ENCODE measurements around the gene CDC23.
"Not testable (repeated sequence)": the region's sequence is repeated elsewhere in the genome, so short reads cannot be mapped to it uniquely, and the experiment has no call there.

The CDC23 gene

DNA sequence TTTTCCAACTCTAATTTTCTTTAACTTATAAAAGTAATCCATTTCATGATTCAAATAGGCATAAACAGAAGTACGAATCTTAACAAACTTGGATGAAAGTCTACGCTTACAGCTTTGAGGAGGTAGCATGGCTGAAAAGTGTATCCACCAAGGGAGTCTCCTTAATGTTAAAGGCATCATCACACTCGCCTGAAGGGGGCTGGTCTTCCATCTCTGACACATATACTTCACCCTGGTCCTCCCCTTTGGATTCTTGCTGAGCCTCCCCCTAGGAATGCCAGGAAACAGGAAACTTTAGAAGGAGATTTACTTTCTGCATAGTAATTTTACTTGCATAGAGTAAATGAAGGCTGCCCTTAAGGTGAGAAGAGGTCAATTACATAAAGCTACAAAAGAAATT lies 63.6 kb downstream of the CDC23 start:
- DNase-seq, result no peak
- H3K27me3 Mint-ChIP-seq, result no peaks in the 10 kb centered on the region
- no peak overlapping the region for H3K4me3 Mint-ChIP-seq
- H3K27ac Mint-ChIP-seq, result no peak overlapping the region
- H3K9me3 Mint-ChIP-seq, result no peaks in the 10 kb centered on the region
- no peaks in the 10 kb centered on the region for H3K4me1 Mint-ChIP-seq (ENCODE audit: low read depth in 2 of 2)
- H3K36me3 Mint-ChIP-seq (ENCODE audit: insufficient read depth), result no peaks in the 10 kb centered on the region
- no peak for ATAC-seq (replicated peaks)

DNA sequence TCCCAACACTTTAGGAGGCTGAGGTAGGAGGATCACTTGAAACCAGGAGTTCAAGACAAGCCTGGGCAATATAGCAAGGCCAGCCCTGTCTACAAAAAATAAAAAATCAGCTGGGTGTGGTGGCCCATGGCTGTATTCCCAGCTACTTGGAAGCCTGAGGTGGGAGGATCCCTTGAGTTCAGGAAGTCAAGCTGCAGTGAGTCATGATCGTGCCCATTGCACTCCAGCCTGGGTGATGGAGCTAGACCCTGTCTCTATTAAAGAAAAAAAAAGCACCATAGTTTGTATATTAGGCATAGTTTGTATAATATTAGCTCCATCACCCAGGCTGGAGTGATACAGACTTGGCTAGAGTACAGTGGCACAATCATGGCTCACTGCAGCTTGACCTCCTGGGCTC lies 64.3 kb downstream of the CDC23 start:
- no peak overlapping the region for H3K4me3 Mint-ChIP-seq
- no peaks in the 10 kb centered on the region for H3K4me1 Mint-ChIP-seq (ENCODE audit: low read depth in 2 of 2)
- no peak overlapping the region for H3K27ac Mint-ChIP-seq
- no peaks in the 10 kb centered on the region for H3K27me3 Mint-ChIP-seq
- no peaks in the 10 kb centered on the region for H3K36me3 Mint-ChIP-seq (ENCODE audit: insufficient read depth)
- ATAC-seq (replicated peaks) (no peak), DNase-seq (no peak)
- no peaks in the 10 kb centered on the region for H3K9me3 Mint-ChIP-seq

DNA sequence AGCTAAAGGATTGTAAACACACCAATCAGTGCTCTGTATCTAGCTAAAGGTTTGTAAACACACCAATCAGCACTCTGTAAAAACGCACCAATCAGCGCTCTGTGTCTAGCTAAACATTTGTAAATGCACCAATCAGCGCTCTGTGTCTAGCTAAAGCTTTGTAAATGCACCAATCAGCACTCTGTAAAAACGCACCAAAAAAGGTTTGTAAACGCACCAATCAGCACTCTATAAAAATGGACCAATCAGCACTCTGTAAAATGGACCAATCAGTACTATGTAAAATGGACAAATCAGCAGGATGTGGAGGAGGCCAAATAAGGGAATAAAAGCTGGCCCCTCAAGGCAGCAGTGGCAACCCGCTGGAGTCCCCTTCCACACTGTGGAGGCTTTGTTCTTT lies 69.5 kb downstream of the CDC23 start:
- not testable (repeated sequence) for H3K27ac Mint-ChIP-seq; H3K4me1 Mint-ChIP-seq (ENCODE audit: low read depth in 2 of 2); H3K9me3 Mint-ChIP-seq; DNase-seq; H3K36me3 Mint-ChIP-seq (ENCODE audit: insufficient read depth); H3K4me3 Mint-ChIP-seq; ATAC-seq (replicated peaks); H3K27me3 Mint-ChIP-seq

DNA sequence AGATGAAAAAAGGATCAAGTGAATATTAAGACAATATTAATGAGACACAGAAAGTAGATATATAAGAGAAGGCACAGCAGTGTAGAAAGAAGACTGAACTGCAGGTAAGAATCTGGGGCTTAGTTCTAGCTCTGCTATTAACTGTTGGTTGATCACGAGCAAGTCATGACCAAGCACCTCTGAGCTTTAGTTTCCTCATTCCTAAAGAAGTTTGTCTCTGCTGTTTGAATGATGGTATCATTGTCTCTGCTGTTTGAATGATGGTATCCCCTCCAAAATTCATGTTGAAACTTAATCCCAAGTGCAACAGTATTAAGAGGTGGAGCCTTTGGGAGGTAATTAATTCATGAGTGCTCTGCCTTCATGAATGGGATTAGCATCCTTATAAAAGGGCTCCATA lies 71.4 kb downstream of the CDC23 start:
- Mint-ChIP-seq H3K9me3 (no peaks in the 10 kb centered on the region), H3K36me3 (ENCODE audit: insufficient read depth) (no peaks in the 10 kb centered on the region), H3K4me3 (no peak overlapping the region), H3K27ac (no peak overlapping the region), H3K27me3 (peaks cover 15 to 25% of the 10 kb centered on the region in 2 donors), H3K4me1 (ENCODE audit: low read depth in 2 of 2) (no peaks in the 10 kb centered on the region)
- ATAC-seq (replicated peaks), result no peak
- DNase-seq, result no peak

DNA sequence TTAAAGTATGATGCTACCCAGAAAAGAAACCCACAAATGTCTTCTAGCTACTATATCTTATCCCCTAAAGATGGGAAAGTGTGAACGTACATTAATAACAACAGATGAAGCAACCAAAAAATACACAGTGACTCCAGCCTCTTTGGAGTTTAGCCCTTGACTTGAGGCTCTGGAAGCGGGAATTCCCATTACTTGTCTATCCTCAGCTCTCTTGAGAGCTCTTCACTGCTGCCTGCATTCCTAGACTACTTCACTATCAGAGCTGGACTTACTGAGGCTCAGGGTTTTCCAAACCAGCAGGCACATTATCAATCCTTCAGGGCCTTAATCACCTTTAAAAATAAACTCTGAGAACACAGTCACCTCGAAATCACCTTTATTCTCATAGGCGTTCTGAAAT lies 72.9 kb downstream of the CDC23 start:
- Mint-ChIP-seq H3K4me3 (no peak overlapping the region), H3K4me1 (ENCODE audit: low read depth in 2 of 2) (no peaks in the 10 kb centered on the region), H3K27ac (no peak overlapping the region), H3K36me3 (ENCODE audit: insufficient read depth) (no peaks in the 10 kb centered on the region), H3K27me3 (peaks cover 24 to 38% of the 10 kb centered on the region in 2 donors), H3K9me3 (no peaks in the 10 kb centered on the region)
- DNase-seq (no peak), ATAC-seq (replicated peaks) (no peak)

DNA sequence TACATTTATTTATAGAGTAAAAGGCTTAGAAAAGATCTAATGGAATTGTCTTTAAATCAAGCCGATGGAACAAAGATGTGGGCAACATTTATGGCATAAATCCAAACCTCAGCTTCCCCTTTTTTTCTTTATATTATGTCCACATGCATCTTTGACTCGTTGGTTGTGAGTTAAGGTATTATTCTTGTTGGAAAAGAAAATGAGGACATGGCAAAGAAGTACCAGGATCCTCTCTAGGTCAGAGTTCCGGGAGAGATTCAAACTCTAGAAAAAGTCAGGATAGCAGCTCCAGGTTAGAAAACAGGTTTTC lies 73.4 kb downstream of the CDC23 start:
- ATAC-seq (replicated peaks), result no peak
- Mint-ChIP-seq H3K27me3 (peaks cover 24 to 38% of the 10 kb centered on the region in 2 donors), H3K36me3 (ENCODE audit: insufficient read depth) (peaks cover under 1% of the 10 kb centered on the region), H3K9me3 (no peaks in the 10 kb centered on the region), H3K27ac (no peak overlapping the region), H3K4me1 (ENCODE audit: low read depth in 2 of 2) (no peaks in the 10 kb centered on the region), H3K4me3 (no peak overlapping the region)
- DNase-seq, result no peak

DNA sequence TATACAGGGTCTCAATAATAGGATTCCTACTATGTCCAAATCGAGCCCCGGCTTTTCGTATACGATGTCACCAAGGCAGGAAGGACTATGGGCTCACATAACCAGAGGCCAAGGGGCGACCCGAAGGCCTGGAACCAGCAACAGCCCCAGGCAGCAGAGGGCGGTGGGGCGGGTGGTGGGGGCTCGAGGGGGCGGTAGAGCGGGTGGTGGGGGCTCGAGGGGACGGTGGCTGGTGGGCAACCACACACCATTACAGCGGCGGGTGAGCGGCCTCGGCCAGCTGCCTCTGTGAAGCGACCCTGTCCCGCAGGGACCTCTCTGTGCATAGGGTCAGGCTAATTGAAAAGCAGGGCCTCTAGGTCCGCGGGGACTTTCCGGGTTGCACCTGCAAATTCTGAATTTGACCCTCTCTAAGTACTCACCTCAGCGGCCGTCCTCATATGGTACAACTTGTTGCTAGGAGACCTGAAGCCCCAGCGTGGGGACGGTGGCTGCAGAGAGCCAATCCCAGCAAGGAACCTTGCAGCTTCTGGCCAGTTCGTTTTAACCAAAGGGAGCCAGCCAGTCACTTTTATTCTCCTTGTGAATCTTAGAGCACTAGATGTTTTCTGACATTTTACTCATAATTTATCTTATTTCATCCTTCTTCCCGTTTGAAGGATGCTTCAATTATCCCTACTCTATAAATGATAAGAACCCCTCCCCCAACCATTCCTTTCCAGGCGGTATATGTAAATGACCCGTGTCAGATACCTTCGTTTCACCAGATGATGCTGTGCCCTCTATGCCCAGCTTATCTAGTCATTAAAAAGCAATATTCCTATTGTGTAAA lies 74.0 kb downstream of the CDC23 start, which contains the start of gene NME5:
Gene NME5 (minus strand): TSS at position 480 of the 832 bp plus-strand sequence. CDS start 648 bp downstream, outside the sequence.
- peaks cover 2% of the 10 kb centered on the region for H3K36me3 Mint-ChIP-seq (ENCODE audit: insufficient read depth)
- no peak within 1 kb of the TSS for H3K27ac Mint-ChIP-seq
- ATAC-seq (replicated peaks) (no peak), DNase-seq (no peak)
- H3K27me3 Mint-ChIP-seq, result peaks cover 24 to 38% of the 10 kb centered on the region in 2 donors
- H3K9me3 Mint-ChIP-seq, result no peaks in the 10 kb centered on the region
- H3K4me1 Mint-ChIP-seq (ENCODE audit: low read depth in 2 of 2), result no peaks in the 10 kb centered on the region
- H3K4me3 Mint-ChIP-seq, result no peak within 1 kb of the TSS

Data from effector memory CD8-positive, alpha-beta T cell (primary cell).